Measurements from ENCODE around the gene KIF26B. TPM values are rescaled to one million over a fixed set of nuclear protein-coding genes. Genes with fewer than 3 reads are reported as not detected.

KIF26B gene
- total RNA-seq, 1 experiment from 2014 or later, result 1.2 TPM

DNA sequence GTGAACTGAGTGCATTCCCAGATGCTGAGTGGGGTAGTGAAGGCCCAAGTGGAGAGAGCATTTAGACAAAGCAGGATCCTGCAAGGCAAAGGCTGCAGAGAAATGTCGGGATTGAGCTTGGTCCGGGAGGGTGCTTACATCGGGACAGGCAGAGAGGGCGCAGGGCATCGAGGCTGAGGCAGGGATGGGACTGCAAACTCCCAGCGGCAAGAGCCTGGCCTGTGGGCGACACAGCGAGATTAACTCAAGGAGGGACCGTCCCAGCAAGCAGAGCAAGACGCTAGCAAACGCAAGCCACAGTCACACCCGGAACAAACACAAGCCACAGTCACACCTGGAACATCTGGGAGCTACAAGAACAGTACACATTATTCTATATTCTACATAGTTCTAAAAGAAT, 537.5 kb downstream of the KIF26B start (continued):
- no peak for TF ChIP-seq FOXP1 (CRISPR knock-in tag; IDR thresholded peaks at IDR 0.05; ENCODE audit: borderline replicate concordance)

DNA sequence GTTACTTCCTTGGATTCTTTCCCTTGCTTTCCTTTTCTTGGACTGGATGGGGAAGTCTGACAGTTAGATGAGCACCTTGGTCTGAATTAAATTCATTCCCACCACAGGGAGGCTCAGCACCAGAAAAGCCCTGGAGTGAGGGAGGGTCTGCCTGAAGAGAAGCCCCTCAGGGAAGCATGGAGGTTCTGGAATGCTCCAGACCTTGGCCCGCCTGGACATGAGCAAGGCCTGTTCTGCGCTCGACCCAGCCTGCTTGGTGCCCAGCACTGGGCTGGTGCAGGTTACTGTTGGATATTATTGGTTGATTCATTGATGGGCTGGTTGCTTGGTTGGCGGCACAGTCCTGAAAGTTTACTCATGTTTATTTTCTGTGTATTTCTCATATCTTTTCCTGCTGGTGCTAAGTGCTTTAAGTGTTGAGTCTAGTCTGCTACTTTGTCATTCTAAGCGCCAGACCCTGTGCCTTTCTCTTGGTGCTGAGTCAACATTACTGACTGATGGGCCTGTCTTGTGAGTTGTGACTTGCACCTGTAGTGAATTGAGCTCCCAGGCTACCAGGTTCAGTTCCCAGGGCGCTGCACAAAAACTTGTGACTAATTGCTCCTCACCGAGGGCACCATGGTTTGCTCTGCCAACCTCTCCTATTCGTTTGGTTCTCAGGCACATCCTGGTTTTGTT, 538.5 kb downstream of the KIF26B start:
- no peak overlapping the region for H3K27ac Mint-ChIP-seq
- H3K4me1 Mint-ChIP-seq, result no peaks in the 10 kb centered on the region
- TF ChIP-seq SP1 (CRISPR knock-in tag; conservative IDR thresholded peaks at IDR 0.05), result no peak
- TF ChIP-seq EMX1 (CRISPR knock-in tag; IDR thresholded peaks at IDR 0.05), result no peak
- no peak for TF ChIP-seq ZNF416 (CRISPR knock-in tag; IDR thresholded peaks at IDR 0.05)
- TF ChIP-seq ZNF232 (CRISPR knock-in tag; IDR thresholded peaks at IDR 0.05), result no peak
- TF ChIP-seq, protein P1, sequence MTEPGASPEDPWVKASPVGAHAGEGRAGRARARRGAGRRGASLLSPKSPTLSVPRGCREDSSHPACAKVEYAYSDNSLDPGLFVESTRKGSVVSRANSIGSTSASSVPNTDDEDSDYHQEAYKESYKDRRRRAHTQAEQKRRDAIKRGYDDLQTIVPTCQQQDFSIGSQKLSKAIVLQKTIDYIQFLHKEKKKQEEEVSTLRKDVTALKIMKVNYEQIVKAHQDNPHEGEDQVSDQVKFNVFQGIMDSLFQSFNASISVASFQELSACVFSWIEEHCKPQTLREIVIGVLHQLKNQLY (CRISPR knock-in tag; IDR thresholded peaks at IDR 0.05), result no peak
- TF ChIP-seq CBFB (CRISPR knock-in tag; IDR thresholded peaks at IDR 0.05; ENCODE audit: low read depth), result no peak
- no peak for TF ChIP-seq ZNF423 (CRISPR knock-in tag; IDR thresholded peaks at IDR 0.05)
- TF ChIP-seq ZBTB21 (CRISPR knock-in tag; IDR thresholded peaks at IDR 0.05; ENCODE audit: borderline replicate concordance), result no peak
- no peak for TF ChIP-seq MXD4 (CRISPR knock-in tag; IDR thresholded peaks at IDR 0.05; ENCODE audit: borderline replicate concordance)
- no peak for TF ChIP-seq TP53 (CRISPR knock-in tag; IDR thresholded peaks at IDR 0.05)
- TF ChIP-seq FOXP1 (CRISPR knock-in tag; IDR thresholded peaks at IDR 0.05; ENCODE audit: borderline replicate concordance), result no peak
- no peak for TF ChIP-seq ZNF121 (CRISPR knock-in tag; IDR thresholded peaks at IDR 0.05)
- TF ChIP-seq, protein P2, sequence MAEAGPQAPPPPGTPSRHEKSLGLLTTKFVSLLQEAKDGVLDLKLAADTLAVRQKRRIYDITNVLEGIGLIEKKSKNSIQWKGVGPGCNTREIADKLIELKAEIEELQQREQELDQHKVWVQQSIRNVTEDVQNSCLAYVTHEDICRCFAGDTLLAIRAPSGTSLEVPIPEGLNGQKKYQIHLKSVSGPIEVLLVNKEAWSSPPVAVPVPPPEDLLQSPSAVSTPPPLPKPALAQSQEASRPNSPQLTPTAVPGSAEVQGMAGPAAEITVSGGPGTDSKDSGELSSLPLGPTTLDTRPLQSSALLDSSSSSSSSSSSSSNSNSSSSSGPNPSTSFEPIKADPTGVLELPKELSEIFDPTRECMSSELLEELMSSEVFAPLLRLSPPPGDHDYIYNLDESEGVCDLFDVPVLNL (CRISPR knock-in tag; IDR thresholded peaks at IDR 0.05; ENCODE audit: borderline replicate concordance, low read depth), result no peak
- TF ChIP-seq, protein P3, sequence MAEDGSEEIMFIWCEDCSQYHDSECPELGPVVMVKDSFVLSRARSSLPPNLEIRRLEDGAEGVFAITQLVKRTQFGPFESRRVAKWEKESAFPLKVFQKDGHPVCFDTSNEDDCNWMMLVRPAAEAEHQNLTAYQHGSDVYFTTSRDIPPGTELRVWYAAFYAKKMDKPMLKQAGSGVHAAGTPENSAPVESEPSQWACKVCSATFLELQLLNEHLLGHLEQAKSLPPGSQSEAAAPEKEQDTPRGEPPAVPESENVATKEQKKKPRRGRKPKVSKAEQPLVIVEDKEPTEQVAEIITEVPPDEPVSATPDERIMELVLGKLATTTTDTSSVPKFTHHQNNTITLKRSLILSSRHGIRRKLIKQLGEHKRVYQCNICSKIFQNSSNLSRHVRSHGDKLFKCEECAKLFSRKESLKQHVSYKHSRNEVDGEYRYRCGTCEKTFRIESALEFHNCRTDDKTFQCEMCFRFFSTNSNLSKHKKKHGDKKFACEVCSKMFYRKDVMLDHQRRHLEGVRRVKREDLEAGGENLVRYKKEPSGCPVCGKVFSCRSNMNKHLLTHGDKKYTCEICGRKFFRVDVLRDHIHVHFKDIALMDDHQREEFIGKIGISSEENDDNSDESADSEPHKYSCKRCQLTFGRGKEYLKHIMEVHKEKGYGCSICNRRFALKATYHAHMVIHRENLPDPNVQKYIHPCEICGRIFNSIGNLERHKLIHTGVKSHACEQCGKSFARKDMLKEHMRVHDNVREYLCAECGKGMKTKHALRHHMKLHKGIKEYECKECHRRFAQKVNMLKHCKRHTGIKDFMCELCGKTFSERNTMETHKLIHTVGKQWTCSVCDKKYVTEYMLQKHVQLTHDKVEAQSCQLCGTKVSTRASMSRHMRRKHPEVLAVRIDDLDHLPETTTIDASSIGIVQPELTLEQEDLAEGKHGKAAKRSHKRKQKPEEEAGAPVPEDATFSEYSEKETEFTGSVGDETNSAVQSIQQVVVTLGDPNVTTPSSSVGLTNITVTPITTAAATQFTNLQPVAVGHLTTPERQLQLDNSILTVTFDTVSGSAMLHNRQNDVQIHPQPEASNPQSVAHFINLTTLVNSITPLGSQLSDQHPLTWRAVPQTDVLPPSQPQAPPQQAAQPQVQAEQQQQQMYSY (CRISPR knock-in tag; IDR thresholded peaks at IDR 0.05), result no peak
- TF ChIP-seq, protein P4, sequence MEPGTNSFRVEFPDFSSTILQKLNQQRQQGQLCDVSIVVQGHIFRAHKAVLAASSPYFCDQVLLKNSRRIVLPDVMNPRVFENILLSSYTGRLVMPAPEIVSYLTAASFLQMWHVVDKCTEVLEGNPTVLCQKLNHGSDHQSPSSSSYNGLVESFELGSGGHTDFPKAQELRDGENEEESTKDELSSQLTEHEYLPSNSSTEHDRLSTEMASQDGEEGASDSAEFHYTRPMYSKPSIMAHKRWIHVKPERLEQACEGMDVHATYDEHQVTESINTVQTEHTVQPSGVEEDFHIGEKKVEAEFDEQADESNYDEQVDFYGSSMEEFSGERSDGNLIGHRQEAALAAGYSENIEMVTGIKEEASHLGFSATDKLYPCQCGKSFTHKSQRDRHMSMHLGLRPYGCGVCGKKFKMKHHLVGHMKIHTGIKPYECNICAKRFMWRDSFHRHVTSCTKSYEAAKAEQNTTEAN (CRISPR knock-in tag; IDR thresholded peaks at IDR 0.05), result no peak
- TF ChIP-seq NFE2L1 (CRISPR knock-in tag; IDR thresholded peaks at IDR 0.05), result no peak
- TF ChIP-seq ZNF396 (CRISPR knock-in tag; IDR thresholded peaks at IDR 0.05; ENCODE audit: borderline replicate concordance), result no peak
- no peaks in the 10 kb centered on the region for H3K36me3 Mint-ChIP-seq
- DNase-seq (ENCODE audit: low spot score) (no peak), ATAC-seq (no peak)
- ChIA-PET POLR2A (no interaction called here), CTCF (interaction anchor here (0.7 kb wide), 1 partner anchor 537 kb away, joined by 3 read pairs; no protein-coding TSS in a partner anchor)
- H3K27me3 Mint-ChIP-seq (ENCODE audit: low read depth), result peaks cover 9% of the 10 kb centered on the region
- H3K4me3 Mint-ChIP-seq, result no peak overlapping the region
- H3K9me3 Mint-ChIP-seq, result no peaks in the 10 kb centered on the region
